Measurements from ENCODE around the gene CDK14.

Gene CDK14

DNA sequence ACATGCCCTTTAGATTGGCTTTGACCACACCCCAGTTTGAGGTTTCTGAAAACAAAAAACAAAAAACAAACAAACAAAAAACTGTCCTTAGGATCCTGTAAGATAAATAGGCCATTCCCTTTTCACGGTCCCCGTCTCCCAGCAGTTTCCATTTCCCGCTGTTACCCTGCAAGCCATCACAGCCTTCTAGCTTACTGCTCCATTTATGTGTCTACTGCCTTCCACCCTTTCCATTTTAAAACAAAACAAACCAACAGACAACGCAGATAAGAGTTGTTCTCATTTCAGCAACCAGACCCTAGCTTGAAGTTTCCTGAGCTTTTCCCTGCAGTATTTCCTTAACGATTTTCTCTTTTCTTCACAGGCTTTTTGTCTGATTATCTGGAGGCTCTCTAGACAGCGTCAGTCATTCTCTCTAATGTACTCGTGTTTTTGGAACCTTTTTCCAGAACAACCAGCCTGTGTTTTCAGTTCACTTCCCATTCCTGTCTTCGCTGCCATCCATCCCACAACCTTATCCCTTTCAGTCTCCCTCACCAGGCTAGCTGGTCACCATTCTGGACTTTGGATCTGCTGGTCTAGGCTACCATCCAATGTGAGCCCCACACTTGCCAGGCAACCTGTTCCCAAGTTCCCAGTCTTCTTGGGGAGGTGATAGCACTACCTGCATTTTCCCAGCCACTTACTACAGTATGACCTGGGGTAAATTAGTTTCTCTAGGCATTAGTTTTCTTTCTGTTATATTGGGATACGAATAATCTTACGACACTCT lies 350.8 kb downstream of the CDK14 start:
- no peaks in the 10 kb centered on the region for H3K9me3 Mint-ChIP-seq
- peaks cover 11 to 20% of the 10 kb centered on the region in 2 donors for H3K36me3 Mint-ChIP-seq
- H3K4me3 Mint-ChIP-seq = no peak overlapping the region
- H3K27ac Mint-ChIP-seq = no peak overlapping the region
- DNase-seq (no peak), ATAC-seq (replicated peaks) (no peak)
- H3K27me3 Mint-ChIP-seq = no peaks in the 10 kb centered on the region
- H3K4me1 Mint-ChIP-seq = peaks cover 12 to 28% of the 10 kb centered on the region in 2 donors

DNA sequence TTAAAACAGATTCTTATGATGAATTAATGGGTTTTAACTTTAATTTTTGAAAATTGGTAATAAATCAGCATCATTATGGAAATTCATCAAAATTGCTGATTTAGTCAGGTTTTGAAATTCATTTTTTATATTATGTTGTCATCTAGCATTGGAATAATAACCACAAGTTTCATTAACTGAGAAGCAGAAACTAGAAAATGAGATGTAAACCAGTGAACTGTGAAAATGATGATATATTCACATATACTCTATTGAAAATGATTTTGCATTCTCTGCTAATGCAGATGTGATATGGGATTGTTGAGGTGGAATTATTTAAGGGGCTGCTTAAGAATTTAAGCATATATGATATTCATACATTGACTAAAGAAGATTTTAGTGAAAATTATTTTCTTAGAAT lies 352.0 kb downstream of the CDK14 start:
- Mint-ChIP-seq H3K4me3 (no peak overlapping the region), H3K4me1 (peaks cover 12 to 28% of the 10 kb centered on the region in 2 donors), H3K36me3 (peaks cover 11 to 20% of the 10 kb centered on the region in 2 donors), H3K27ac (no peak overlapping the region), H3K27me3 (no peaks in the 10 kb centered on the region), H3K9me3 (no peaks in the 10 kb centered on the region)
- ATAC-seq (replicated peaks) (no peak), DNase-seq (no peak)

DNA sequence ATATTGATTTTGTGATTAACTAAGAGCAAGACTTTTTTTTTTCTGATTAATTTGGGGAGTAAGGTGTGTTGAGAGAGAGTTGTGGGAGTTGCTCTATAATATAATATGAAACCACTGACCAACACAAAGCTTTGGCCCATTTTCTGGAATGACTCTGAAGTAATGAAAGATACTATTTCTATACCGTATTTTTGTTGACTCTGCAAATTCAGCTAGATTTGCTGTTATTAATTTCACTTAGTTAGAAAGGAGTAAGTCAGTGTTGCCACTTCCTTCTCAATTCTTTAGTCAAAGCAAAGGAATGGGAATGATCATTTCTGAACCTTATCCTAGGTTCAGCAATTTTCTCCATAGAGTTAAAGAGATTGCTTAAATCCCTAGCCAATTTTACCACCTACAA lies 355.1 kb downstream of the CDK14 start:
- Mint-ChIP-seq H3K4me3 (no peak overlapping the region), H3K36me3 (peaks cover 17 to 24% of the 10 kb centered on the region in 2 donors), H3K27ac (no peak overlapping the region), H3K27me3 (no peaks in the 10 kb centered on the region), H3K9me3 (no peaks in the 10 kb centered on the region), H3K4me1 (peaks cover 5 to 14% of the 10 kb centered on the region in 2 donors)
- no peak for DNase-seq
- no peak for ATAC-seq (replicated peaks)

DNA sequence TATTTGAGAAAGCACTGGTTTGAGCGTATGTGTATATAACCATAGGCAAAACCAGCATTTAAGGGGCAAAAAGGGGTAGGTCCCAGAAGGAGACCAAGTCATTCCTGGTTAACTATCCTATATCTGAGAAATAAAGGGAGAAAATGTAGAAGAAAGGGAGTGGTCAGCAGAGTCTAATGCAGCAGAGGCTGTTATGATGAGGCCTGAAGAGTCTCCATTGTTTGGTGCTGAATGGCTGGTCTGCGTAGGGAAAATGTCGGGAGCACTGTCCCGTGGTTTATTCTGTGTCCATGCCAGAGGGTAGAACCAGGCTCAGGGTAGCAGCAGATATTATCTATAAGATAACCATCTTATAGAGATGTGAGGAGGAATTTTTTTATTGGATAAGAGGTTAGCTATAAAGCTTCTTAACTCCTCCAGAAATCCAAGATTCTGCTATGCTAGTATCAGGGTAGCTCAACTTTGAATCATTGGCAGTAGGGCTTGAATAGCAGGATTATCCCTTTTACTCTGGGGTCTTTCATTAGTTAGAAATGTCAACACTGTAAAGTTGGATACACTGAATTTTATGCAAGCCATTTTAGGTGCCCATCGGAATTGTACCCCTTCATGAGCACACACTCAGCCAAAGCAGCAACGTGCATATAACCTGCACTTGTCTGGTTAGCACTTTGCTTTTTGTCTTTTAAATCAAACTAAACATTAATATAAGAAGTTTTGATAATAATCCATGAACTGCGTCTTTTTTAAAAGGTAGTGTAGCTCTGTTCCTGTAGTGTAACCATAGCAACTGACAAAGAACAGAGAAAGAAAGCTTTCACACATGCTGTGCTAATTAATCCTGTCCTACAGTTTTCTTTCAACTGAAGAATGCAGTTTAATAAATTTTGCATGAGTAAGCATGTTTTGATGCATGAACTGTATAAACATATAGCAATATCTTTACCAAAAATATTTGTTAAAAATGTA lies 356.1 kb downstream of the CDK14 start:
- peaks cover 15 to 23% of the 10 kb centered on the region in 2 donors for H3K36me3 Mint-ChIP-seq
- no peak overlapping the region for H3K4me3 Mint-ChIP-seq
- peaks cover 0 to 7% of the 10 kb centered on the region in 2 donors for H3K4me1 Mint-ChIP-seq
- H3K9me3 Mint-ChIP-seq = no peaks in the 10 kb centered on the region
- DNase-seq (no peak), ATAC-seq (replicated peaks) (no peak)
- H3K27ac Mint-ChIP-seq = peak overlapping the region; percentile 3
- H3K27me3 Mint-ChIP-seq = no peaks in the 10 kb centered on the region

DNA sequence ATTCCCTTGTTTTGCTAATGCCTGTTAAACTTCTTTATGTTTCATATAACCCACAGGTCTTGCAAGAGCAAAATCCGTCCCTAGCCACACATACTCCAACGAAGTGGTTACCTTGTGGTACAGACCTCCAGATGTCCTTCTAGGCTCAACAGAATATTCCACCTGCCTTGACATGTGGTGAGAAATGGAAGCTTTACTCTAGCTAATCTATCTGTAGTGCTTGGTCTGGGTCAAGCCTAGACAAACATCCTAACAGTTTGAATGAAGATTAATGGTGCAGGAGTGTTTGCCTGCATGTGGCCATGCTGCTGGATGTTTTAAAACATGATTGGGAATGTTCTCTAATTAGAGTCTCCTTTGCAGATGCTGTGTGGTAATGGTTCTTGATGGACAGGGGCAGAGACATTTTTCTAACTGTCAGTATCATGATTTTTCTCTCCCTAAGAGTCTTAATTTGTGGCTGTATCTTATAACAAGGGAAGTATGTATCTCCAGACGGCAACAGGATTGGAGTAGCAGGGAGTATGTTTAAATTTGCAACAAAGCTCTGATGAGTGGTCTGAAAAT lies 359.6 kb downstream of the CDK14 start:
- no peaks in the 10 kb centered on the region for H3K27me3 Mint-ChIP-seq
- ATAC-seq (replicated peaks) (no peak), DNase-seq (no peak)
- no peaks in the 10 kb centered on the region for H3K9me3 Mint-ChIP-seq
- H3K36me3 Mint-ChIP-seq = peaks cover 12 to 35% of the 10 kb centered on the region in 2 donors
- peaks cover 0 to 2% of the 10 kb centered on the region in 2 donors for H3K4me1 Mint-ChIP-seq
- H3K4me3 Mint-ChIP-seq = no peak overlapping the region
- H3K27ac Mint-ChIP-seq = no peak overlapping the region

DNA sequence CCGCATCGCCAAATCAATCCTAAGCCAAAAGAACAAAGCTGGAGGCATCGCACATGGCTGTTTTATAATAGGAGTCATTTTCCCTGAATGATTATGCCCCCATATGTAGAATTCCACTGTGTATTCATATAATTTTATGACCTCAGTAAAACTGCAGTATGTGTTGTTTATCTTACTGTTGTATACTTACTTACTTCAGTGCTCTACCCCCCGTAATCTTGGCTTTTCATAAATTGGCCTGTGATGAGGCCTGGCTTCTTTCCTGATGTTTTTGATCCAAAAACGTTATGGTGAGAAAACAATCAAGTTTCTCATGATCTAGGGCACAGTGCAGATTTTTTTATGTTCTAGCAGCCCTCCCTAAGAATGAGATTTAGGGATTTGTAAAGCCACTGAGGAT lies 361.8 kb downstream of the CDK14 start:
- Mint-ChIP-seq H3K27ac (no peak overlapping the region), H3K27me3 (no peaks in the 10 kb centered on the region), H3K4me3 (no peak overlapping the region), H3K36me3 (peaks cover 20 to 43% of the 10 kb centered on the region in 2 donors), H3K9me3 (no peaks in the 10 kb centered on the region), H3K4me1 (peaks cover 2 to 7% of the 10 kb centered on the region in 2 donors)
- DNase-seq (no peak), ATAC-seq (replicated peaks) (no peak)

DNA sequence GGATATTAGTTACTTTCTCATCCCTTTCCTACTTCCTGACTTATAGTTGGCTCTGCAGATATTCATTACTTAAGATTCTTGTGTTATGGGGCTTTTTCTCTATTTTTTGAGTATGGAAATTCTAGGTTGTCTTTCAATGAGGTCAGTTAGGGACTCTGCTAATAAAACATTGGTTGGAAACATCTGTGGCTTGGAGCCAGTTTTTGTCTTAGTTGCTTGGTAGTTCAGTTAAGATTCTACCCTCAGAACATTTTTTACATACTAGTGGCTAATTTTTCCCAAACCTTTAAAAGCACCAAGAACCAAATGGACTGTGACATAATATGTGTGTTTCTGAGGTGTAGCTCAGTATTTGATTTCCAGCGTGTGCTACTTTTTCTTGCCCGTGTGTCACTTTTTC lies 362.5 kb downstream of the CDK14 start:
- Mint-ChIP-seq H3K27me3 (no peaks in the 10 kb centered on the region), H3K27ac (no peak overlapping the region), H3K4me3 (no peak overlapping the region), H3K36me3 (peaks cover 25 to 49% of the 10 kb centered on the region in 2 donors), H3K4me1 (peaks cover 4 to 7% of the 10 kb centered on the region in 2 donors), H3K9me3 (no peaks in the 10 kb centered on the region)
- no peak for DNase-seq
- ATAC-seq (replicated peaks) = no peak

DNA sequence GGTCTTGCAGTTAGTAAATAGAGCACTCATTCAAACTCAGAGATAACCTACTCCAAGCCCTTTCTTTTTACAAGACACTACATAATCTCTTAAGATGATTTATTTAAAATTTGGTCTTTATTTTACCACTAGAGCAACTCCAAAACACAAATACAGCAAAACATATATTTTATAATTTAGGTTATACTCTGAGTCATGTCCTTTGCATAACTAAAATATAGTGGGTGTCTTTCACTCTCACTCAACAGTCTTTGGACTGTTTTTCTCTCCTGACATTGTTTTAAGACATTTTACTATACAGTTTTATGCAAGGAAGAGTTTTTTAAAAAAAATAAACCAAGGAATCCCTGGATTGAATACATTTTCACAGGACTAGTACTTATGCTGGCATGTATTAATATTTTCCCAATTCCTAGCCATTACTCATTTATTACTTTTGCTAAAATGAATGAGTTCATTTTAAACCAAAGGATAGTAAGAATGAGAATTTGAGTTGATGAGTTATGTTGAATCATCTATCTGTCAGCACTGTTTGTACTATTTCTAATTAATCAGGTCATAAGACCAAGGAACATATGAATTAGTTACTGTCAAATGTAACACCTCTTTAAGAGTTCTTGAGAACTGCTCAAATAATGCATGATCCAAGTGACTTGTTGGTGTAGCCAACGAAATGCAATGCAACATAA lies 365.1 kb downstream of the CDK14 start:
- ATAC-seq (replicated peaks) = peak; percentile 21 to 53
- DNase-seq = no peak
- no peak overlapping the region for H3K4me3 Mint-ChIP-seq
- H3K36me3 Mint-ChIP-seq = peaks cover 23 to 45% of the 10 kb centered on the region in 2 donors
- no peaks in the 10 kb centered on the region for H3K27me3 Mint-ChIP-seq
- no peaks in the 10 kb centered on the region for H3K9me3 Mint-ChIP-seq
- H3K4me1 Mint-ChIP-seq = peaks cover 15 to 22% of the 10 kb centered on the region in 2 donors
- no peak overlapping the region for H3K27ac Mint-ChIP-seq

DNA sequence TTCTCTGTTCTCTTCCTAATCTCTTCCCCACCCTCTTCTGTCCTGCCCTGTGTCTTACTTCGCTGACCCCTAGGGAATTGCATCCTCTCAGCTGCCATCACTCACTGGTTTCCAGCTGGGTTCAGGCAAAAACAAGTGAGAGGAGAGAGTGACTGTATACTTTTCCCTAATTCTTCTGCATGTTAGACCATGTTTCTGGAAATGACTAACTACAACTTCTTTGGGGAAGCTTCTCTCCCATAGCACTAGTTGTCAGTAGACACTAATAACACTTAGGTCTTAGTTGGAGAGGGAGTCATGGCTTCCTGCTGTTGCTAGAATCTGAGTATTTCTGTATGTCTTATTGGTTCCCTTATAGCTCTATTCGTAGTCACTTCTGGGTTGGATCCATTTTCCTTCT lies 369.1 kb downstream of the CDK14 start:
- DNase-seq (no peak), ATAC-seq (replicated peaks) (peak in 1 of 2 donors; percentile 29)
- H3K36me3 Mint-ChIP-seq = peaks cover 24 to 35% of the 10 kb centered on the region in 2 donors
- peaks cover 18 to 28% of the 10 kb centered on the region in 2 donors for H3K4me1 Mint-ChIP-seq
- no peak overlapping the region for H3K4me3 Mint-ChIP-seq
- no peak overlapping the region for H3K27ac Mint-ChIP-seq
- no peaks in the 10 kb centered on the region for H3K9me3 Mint-ChIP-seq
- no peaks in the 10 kb centered on the region for H3K27me3 Mint-ChIP-seq

DNA sequence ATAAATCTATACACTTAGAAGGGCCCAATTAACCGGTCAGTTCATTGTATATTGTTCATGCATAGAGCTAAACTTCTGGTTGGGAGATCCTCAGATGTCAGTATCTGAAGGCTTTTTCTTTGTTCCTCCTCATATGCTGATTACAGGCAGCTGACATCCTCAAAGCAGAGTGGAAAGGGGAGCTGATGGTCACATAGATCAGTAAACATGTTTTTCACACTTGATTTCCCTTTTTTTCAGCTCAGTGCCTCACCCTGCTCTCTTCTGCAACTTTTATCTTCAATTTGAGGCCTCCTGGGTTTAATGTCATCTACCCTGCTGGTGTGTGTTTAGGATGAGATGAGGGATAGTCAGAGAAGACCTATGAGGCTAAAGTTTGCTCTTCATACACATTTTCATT lies 370.2 kb downstream of the CDK14 start:
- Mint-ChIP-seq H3K4me1 (peaks cover 22 to 23% of the 10 kb centered on the region in 2 donors), H3K27me3 (no peaks in the 10 kb centered on the region), H3K4me3 (no peak overlapping the region), H3K27ac (no peak overlapping the region), H3K36me3 (peaks cover 26 to 40% of the 10 kb centered on the region in 2 donors), H3K9me3 (peaks cover 3% of the 10 kb centered on the region in 2 donors)
- ATAC-seq (replicated peaks) (peak; percentile 43 to 57), DNase-seq (no peak)

DNA sequence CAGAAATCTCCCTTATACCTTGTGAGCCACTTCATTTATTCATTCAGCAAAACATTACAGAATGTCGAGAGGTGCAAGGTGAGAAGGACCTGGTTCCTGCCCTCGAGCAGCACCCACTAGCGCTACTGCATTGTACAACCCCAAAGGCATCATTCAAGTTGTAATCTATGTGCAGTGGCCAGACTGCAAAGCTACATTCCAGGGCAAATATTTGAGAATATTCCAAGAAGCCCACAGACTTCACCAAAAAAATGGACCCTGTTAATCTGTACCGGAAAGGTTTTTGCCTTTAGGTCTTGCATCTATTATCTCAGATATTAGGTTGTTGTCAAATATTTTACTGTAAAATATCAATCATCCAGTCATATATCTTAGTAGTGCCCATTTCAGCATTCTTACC lies 372.8 kb downstream of the CDK14 start:
- Mint-ChIP-seq H3K36me3 (peaks cover 27 to 42% of the 10 kb centered on the region in 2 donors), H3K27me3 (no peaks in the 10 kb centered on the region), H3K4me3 (no peak overlapping the region), H3K4me1 (peaks cover 20 to 21% of the 10 kb centered on the region in 2 donors), H3K9me3 (peaks cover 4 to 5% of the 10 kb centered on the region in 2 donors), H3K27ac (no peak overlapping the region)
- no peak for DNase-seq
- no peak for ATAC-seq (replicated peaks)

DNA sequence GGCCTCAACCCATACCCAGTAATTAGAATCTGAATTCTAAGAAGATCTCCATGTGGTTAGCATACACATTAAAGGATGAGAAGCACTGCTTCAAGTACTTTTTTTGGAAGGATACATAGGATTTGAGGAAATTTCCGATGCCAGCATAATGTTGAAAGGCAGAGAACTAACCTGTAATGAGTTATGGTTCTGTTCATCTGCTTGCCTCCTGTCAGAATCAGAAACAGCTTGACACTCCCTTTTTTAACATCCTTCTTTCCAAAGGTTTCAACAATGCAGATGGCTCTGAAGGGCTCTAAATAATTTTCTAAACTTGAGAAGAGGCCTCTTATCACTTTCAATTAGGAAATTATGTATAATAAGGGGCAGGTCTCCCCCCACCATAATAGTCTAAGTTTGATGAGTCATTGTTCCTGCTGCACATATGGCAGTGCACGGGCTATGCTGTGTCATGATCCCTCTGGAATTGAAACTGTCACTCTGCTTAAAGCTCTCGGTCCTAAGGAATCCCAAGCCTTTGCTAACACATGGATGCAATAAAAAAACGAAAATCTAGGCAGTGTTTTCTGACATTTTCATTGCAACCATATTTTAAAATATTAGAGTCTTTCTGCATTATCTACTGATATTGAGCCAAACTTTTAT lies 376.9 kb downstream of the CDK14 start:
- H3K4me3 Mint-ChIP-seq = no peak overlapping the region
- H3K9me3 Mint-ChIP-seq = peaks cover 15 to 17% of the 10 kb centered on the region in 2 donors
- no peak overlapping the region for H3K27ac Mint-ChIP-seq
- H3K4me1 Mint-ChIP-seq = peaks cover 0 to 5% of the 10 kb centered on the region in 2 donors
- DNase-seq = no peak
- ATAC-seq (replicated peaks) = no peak
- no peaks in the 10 kb centered on the region for H3K27me3 Mint-ChIP-seq
- peaks cover 36 to 52% of the 10 kb centered on the region in 2 donors for H3K36me3 Mint-ChIP-seq

DNA sequence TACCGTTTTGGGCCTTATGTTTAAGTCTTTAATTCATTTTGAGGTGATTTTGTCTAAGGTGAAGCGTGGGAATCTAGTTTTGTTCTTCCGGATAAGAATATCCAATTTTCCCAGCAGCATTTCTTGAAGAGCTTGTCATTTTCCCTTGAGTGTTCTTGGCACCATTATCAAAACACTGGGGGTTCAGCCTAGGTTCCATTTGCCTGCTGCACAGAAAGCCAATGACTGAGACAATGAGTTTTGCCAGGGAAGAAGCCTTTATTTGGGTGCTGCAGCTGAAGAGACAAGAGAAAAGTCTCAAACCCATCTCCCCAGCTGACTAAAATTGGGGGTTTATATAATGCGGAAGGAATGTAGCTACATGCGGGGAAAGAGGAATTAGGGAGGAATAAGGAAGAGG lies 380.9 kb downstream of the CDK14 start:
- DNase-seq = no peak
- peaks cover 42 to 63% of the 10 kb centered on the region in 2 donors for H3K36me3 Mint-ChIP-seq
- no peak for ATAC-seq (replicated peaks)
- no peaks in the 10 kb centered on the region for H3K27me3 Mint-ChIP-seq
- peaks cover 18% of the 10 kb centered on the region in 2 donors for H3K9me3 Mint-ChIP-seq
- no peak overlapping the region for H3K27ac Mint-ChIP-seq
- peaks cover 2 to 6% of the 10 kb centered on the region in 2 donors for H3K4me1 Mint-ChIP-seq
- no peak overlapping the region for H3K4me3 Mint-ChIP-seq

Measured in stimulated activated naive B cell treated with anti-CD40 and anti-IgM and Interleukin-4, amounts not matched to agents 10 μg/mL and 1 μg/mL and 100 μg/mL, for 72 hours (primary cell).